GM13976 (cell line): ENCODE results near the gene SOX6.

Experiments
- DNase-seq: peaks from one replicate; pipeline ENCODE4 v3.0.0; 2012; ENCODE audit warnings: low spot score
- in situ Hi-C: fragments of 300-500 bp; cut with MboI; formaldehyde crosslinking; loops from one replicate; pipeline ENCODE4 v1.12.0; 2022; ENCODE audit warnings: low sequenced_read_pairs, mixed read lengths, inconsistent platforms; ENCODE audit not compliant: unreplicated experiment
- TF ChIP-seq, protein P1 (sequence below): IDR thresholded peaks from 2 replicates; pipeline ENCODE4 v1.5.1; 2012; ENCODE audit warnings: borderline replicate concordance, mild to moderate bottlenecking; ENCODE audit not compliant: insufficient read depth; ENCODE audit errors: extremely low read depth, missing control alignments, control extremely low read depth

SOX6 gene

DNA sequence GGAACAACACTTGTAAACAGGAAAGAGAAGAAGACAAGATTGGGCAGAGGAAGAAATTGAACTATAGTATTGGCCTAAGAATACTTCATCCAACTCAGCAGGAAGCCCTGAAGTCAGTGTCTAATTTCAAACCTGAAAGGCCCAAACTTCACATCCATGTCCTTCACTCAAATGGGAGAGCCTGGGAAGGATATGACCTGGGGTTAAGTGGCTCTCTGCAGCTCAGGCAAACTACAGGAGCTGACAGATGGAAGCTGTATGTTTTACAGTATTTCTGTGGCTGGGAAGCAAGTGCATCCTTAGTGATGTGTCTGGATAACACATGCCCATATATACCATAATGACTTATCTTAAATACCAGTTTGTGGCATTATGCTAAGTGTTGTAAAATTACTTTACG, 196.2 kb downstream of the SOX6 start:
- TF ChIP-seq, protein P1, sequence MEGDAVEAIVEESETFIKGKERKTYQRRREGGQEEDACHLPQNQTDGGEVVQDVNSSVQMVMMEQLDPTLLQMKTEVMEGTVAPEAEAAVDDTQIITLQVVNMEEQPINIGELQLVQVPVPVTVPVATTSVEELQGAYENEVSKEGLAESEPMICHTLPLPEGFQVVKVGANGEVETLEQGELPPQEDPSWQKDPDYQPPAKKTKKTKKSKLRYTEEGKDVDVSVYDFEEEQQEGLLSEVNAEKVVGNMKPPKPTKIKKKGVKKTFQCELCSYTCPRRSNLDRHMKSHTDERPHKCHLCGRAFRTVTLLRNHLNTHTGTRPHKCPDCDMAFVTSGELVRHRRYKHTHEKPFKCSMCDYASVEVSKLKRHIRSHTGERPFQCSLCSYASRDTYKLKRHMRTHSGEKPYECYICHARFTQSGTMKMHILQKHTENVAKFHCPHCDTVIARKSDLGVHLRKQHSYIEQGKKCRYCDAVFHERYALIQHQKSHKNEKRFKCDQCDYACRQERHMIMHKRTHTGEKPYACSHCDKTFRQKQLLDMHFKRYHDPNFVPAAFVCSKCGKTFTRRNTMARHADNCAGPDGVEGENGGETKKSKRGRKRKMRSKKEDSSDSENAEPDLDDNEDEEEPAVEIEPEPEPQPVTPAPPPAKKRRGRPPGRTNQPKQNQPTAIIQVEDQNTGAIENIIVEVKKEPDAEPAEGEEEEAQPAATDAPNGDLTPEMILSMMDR = no peak
- in situ Hi-C loops = no loop called here
- DNase-seq = no peak

DNA sequence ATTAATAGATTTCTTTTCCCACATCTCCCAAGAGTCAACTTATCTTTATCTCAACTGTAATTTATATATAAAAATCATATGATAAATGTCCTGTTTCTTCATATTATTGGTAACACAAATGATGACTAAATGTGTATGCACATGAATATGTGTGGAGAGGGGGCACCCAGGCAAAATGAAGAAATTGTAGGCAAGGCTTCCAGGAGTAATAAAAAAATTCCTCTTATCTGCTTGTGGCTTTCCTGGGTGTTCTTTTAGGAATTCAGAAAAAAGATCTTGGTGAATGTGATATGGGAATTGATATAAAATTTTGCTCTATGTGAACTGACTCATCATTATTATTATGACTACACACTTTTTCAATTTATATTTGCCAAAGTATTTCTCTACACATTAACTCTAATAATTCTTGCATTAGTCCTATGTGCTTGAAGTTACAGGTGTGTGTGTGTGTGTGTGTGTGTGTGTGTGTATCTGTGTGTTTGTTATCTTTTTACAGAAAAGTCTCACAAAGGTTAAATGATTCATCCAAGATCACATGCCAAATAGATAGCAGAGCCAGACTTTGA, 197.8 kb downstream of the SOX6 start:
- TF ChIP-seq, protein P1 = no peak
- no peak for DNase-seq
- in situ Hi-C loops = no loop called here

DNA sequence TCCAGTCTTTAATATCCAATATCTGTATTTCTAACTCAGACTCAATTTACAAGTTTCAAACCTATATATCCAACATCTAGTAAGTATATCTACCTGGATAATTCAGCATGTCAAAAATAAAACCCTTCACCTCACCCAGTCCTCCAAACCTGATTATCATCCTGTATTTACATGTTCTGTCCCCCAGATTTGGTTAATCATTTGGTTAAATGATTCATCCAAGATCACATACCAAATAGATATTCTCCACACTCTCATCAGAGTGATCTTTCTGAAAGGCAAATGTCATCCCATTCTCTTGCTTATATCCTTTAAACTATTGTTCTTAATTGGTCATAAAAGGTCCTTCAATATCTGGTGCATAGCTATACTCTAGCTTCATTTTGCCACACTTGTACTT, 199.0 kb downstream of the SOX6 start:
- TF ChIP-seq, protein P1 = no peak
- no peak for DNase-seq
- in situ Hi-C loops = no loop called here

DNA sequence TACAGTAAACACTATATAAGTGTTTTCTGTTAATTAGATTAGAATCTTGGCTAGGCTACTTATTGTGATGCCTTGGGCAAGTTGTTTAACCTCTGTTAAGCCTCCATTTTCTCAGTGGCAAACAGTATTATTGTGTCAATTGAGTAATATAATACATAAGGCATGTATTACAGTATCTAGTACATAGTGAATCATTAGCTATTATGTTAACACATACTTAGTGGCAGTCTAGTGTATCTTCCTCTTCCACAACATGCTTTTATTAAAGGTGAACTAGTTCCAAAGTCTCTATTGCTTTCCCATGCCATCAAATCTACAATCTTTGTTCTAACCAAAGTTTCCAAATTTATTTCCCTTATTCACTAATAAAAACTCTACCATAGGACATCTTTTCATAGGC, 200.9 kb downstream of the SOX6 start:
- DNase-seq = no peak
- TF ChIP-seq, protein P1 = no peak
- in situ Hi-C loops = no loop called here

DNA sequence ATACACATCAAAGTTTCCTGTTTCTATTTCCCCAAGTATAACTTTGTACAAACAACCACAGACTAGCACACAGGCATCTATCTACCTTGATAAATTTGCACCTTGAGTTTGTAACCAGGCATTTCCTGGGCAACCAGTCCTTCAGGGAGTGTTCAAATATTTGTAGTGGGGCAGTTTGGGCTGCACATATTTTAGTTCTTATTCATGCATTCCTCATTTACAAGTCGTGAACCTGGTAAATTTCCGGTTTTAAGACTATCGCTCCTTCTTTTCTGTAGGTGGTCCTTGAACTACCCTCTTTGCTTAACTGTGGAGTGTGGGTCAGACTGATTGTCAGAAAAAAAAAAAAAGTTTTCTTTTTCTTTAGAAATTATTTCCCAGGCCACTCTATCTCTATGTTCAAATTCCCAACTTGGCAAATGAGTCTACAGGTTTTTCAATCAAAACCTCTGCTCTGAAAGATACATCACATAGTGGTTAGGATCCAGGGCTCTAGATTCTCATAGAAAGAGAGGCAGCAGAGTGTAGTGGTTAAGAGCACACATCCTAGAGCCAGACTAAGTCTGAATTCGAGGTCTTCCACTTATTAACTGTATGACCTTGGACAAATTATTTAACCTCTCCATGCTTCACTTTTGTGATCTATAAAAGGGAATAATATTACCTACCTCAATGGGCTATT, 201.5 kb downstream of the SOX6 start:
- in situ Hi-C loops = no loop called here
- DNase-seq = no peak
- TF ChIP-seq, protein P1 = no peak

DNA sequence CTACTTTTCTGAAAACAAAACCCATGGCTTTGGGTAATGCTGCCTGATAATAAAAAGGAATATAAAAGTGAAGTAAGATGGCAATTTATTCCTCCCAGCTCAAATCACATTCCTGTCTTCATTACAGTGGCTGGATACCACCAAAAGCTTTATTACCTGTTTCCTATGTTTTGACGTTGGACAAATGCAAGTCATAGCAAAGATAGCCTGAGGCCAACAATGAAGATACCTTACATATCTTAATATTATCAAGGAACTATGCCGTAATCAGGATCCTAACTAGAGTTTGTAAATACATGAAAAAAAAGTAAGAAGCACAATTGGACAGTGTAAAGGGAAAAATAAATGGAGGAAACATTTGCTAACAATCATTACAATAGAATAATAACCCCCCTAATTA, 202.4 kb downstream of the SOX6 start:
- in situ Hi-C loops = no loop called here
- TF ChIP-seq, protein P1 = no peak
- no peak for DNase-seq
